Measurements from ENCODE around the gene EIF4A3. TPM values are rescaled to one million over a fixed set of nuclear protein-coding genes. Genes with fewer than 3 reads are reported as not detected.

EIF4A3 gene
- total and polyA plus RNA-seq, 10 of the 15 experiments (the other 5 are each of a cell fraction or from before 2014, with no cell fraction given), result 53.3 to 225 (median 103) TPM

DNA sequence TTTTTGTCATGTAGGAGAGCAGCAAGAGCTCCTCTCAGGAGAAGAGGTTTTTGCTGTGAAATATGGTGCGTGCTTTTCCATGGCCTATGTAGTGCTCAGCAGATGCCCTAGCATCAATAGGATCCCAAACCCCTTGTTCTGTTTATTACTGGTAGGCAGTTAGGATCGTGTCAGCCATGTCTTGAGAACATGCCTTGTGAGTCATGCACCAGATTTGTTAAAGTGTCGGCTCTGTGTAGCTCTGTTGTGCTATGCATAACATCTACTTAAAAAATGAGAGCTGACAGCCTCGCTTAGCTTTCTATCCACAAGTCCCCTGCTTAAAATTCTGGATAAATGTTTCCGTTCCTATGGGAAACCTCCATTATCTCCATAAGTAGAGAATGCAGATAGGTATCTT lies 4.4 kb upstream of the EIF4A3 start (continued):
- TF ChIP-seq, protein P1, sequence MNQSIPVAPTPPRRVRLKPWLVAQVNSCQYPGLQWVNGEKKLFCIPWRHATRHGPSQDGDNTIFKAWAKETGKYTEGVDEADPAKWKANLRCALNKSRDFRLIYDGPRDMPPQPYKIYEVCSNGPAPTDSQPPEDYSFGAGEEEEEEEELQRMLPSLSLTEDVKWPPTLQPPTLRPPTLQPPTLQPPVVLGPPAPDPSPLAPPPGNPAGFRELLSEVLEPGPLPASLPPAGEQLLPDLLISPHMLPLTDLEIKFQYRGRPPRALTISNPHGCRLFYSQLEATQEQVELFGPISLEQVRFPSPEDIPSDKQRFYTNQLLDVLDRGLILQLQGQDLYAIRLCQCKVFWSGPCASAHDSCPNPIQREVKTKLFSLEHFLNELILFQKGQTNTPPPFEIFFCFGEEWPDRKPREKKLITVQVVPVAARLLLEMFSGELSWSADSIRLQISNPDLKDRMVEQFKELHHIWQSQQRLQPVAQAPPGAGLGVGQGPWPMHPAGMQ (IDR thresholded peaks at IDR 0.05; ENCODE audit: borderline replicate concordance), result no peak
- no peak for TF ChIP-seq BACH1 (IDR thresholded peaks at IDR 0.05; ENCODE audit: borderline replicate concordance)
- TF ChIP-seq SPI1 (IDR thresholded peaks at IDR 0.05; ENCODE audit: borderline replicate concordance, insufficient read depth, low read depth, low read length), result no peak
- TF ChIP-seq MYC (IDR thresholded peaks at IDR 0.05; ENCODE audit: insufficient read depth, insufficient read length, insufficient replicate concordance, low read length, severe bottlenecking), result no peak
- no peak for TF ChIP-seq ATF3 (IDR thresholded peaks at IDR 0.05; ENCODE audit: borderline replicate concordance, extremely low read depth, low read depth, low read length)
- TF ChIP-seq STAT3 (IDR thresholded peaks at IDR 0.05; ENCODE audit: low read depth, low read length), result no peak

GRCh38 chr17:80146121-80147034 lies 550 bp downstream of the EIF4A3 start:
- H2AFZ ChIP-seq (ENCODE audit: control insufficient read depth, low read depth, low read length), result 0 out of 2 replicates have a peak overlapping the region, but pooled peaks have one; percentile 36
- ChIA-PET SMC1A (ENCODE audit: uncharacterized antibody, unreplicated experiment) (interaction anchor here (1.1 to 2.2 kb wide), 4 partner anchors 10 to 45 kb away, joined by 3 to 7 read pairs (median 5); partner anchors contain the start of gene GAA), CTCF (interaction anchor here (0.9 to 4.9 kb wide), 4 partner anchors 22 to 119 kb away, joined by 3 to 21 read pairs (median 5); partner anchors contain the start of gene GAA), RAD21 (ENCODE audit: unreplicated experiment) (interaction anchor here (1.0 to 1.4 kb wide), 3 partner anchors 45 to 459 kb away, joined by 3 to 9 read pairs (median 4); partner anchors contain the start of gene GAA), POLR2A (interaction anchor here (0.8 to 1.7 kb wide), 3 partner anchors 12 to 309 kb away, joined by 3 to 6 read pairs (median 4); partner anchors contain the start of gene GAA)
- H3K9me3 ChIP-seq (replicated peaks; ENCODE audit: control insufficient read depth, insufficient read depth, low read length), result no peaks in the 10 kb centered on the region
- in situ Hi-C loops (cut with MboI) (no loop called here), intact Hi-C loops (cut with micrococcal nuclease; ENCODE audit: unreplicated experiment) (loop anchor here (1.0 kb wide), 1 partner anchor 113 kb away; no protein-coding TSS in a partner anchor)
- no peak for DNase-seq (ENCODE audit: low read depth, low spot score)
- under 1% methylated on average over 44 of the region's 69 CpGs for WGBS (ENCODE audit: insufficient coverage, insufficient replicate concordance, low lambda C conversion rate, missing lambda C conversion rate)
- peak; percentile 23 for FAIRE-seq
- H3K4me1 ChIP-seq (ENCODE audit: control insufficient read depth, insufficient read depth, low read length), result peaks cover 15% of the 10 kb centered on the region
- H3K9ac ChIP-seq (ENCODE audit: control insufficient read depth, insufficient read depth, low read length), result peak overlapping the region; percentile 88
- 0 out of 2 replicates have a peak, but pooled peaks cover 3% of the 10 kb centered on the region for H4K20me1 ChIP-seq (ENCODE audit: control insufficient read depth, insufficient read depth)
- peaks cover 13 to 14% of the 10 kb centered on the region in 2 experiments for H3K36me3 ChIP-seq (ENCODE audit: control insufficient read depth in 2 of 2, insufficient read depth in 2 of 2, low read length in 1 of 2)
- no peaks in the 10 kb centered on the region for H3K27me3 ChIP-seq (replicated peaks in 1 of 2; ENCODE audit: control insufficient read depth in 2 of 2, insufficient read depth in 2 of 2, low read length in 1 of 2)
- peak overlapping the region; percentile 75 for H3K4me2 ChIP-seq (ENCODE audit: control insufficient read depth, insufficient read depth)
- peak overlapping the region; percentile 92 for H3K4me3 ChIP-seq
- ATAC-seq, result peak; percentile 13
- peaks cover 46% of the 10 kb centered on the region for H3K79me2 ChIP-seq (ENCODE audit: control insufficient read depth, insufficient read depth, low read length)
- H3K27ac ChIP-seq (ENCODE audit: control insufficient read depth, insufficient read depth), result peak overlapping the region; percentile 78
- no TSS peak for BruUV-seq (replicated peaks)
- TF ChIP-seq ZBED1 (IDR thresholded peaks at IDR 0.05; ENCODE audit: borderline replicate concordance), result no peak
- TF ChIP-seq JUND (IDR thresholded peaks at IDR 0.05; ENCODE audit: low read depth, low read length), result no peak
- TF ChIP-seq BHLHE40 (IDR thresholded peaks at IDR 0.05; ENCODE audit: borderline replicate concordance in 1 of 2, low read depth in 2 of 2, low read length in 1 of 2), result no peak
- TF ChIP-seq TCF7 (IDR thresholded peaks at IDR 0.05; ENCODE audit: borderline replicate concordance), result no peak
- TF ChIP-seq PAX8 (IDR thresholded peaks at IDR 0.05), result no peak
- TF ChIP-seq PML (IDR thresholded peaks at IDR 0.05; ENCODE audit: low read length), result no peak
- 0 out of 2 replicates have a peak, but pooled peaks have one; percentile 12 for TF ChIP-seq ZSCAN29 (IDR thresholded peaks at IDR 0.05)
- TF ChIP-seq GABPA (IDR thresholded peaks at IDR 0.05; ENCODE audit: low read depth), result no peak
- peak; percentile 87; the same call in 1 of the 2 replicates for TF ChIP-seq NFXL1 (IDR thresholded peaks at IDR 0.05; ENCODE audit: borderline replicate concordance)
- no peak for TF ChIP-seq IKZF2 (IDR thresholded peaks at IDR 0.05)
